IPS-NIHi11 (cell line): ENCODE data around the gene SNTG2.

Experiments used
- DNase-seq: peaks from one replicate; pipeline ENCODE4 v3.0.0; 2012; ENCODE audit warnings: mixed read lengths, low spot score

SNTG2 gene

DNA sequence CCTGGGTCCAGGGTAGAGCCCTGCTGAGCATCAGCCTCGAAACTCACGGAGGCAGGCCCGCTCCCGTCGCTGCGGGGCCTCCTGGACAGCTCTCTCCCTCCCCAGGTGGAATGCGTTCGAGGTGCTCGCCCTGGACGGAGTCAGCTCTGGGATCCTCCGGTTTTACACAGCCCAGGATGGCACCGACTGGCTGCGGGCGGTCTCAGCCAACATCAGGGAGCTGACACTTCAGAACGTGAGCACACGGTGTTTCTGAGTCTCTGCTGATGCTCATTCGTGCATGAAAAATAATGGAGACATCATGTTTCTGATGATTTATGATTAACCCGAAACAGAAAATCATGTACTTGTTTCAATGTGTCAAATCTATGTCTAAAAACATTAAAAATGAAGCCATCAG lies 287.1 kb downstream of the SNTG2 start:
- no peak for DNase-seq

DNA sequence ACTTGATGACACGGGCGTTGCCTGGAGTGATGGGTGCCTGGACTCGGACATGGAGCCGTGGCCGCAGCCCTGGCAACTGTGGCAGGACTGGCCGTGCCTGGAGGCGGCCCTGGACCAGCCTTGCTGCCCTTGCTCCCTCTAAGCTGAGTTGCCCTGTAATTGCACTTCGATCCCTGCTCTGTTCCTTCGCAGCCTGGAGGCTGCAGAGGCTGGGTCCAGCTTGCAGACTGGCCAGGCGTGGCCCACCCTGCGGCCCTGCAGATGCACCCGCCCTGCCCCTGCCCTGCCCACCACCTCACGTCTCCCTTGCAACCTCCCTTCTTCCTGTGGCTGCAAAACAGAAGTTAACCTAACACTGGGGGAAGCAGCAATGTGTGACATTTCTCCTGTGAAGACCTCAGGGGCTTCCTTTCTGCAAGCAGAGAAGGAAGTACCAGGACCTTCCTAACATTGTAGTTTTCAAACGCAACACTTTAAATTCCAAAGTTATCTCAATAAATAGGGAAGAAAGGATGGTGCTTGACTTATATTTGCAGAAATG lies 288.0 kb downstream of the SNTG2 start:
- DNase-seq = no peak

DNA sequence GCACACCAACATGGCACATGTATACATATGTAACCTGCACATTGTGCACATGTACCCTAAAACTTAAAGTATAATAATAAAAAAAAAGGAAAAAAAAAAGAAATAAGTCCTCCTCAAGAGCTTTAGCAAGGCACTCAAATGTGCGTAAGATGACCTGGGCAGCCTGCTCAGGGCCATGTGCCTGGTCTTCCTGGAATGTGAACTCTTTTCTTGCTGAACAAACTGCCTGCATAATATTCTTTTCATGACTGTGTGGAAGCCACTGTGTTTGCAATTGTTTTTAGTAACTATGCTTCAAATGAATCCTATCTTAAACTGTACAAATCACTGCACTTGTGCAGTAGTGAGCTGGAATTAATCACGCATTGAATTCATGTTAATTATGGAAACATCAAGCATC lies 294.5 kb downstream of the SNTG2 start:
- DNase-seq = no peak

DNA sequence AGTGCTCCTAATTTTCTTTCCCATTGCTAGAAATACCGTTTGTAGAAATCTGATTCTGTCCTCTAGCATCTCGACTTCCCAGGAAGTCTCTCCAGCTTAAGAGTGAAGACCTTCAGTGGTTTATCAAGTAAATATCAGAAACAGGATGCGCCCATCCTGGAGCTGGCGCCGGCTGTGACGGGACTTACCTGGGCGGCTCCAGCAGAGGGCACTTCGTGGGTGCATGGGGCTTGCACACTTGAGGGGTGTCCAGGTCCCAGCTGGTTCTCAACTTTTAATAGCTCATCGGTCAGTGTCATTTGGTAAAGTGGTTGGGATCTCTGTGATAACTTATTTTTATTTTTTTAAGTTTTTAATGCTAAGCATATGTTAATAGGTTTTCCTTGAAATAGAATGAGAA lies 295.6 kb downstream of the SNTG2 start:
- no peak for DNase-seq

DNA sequence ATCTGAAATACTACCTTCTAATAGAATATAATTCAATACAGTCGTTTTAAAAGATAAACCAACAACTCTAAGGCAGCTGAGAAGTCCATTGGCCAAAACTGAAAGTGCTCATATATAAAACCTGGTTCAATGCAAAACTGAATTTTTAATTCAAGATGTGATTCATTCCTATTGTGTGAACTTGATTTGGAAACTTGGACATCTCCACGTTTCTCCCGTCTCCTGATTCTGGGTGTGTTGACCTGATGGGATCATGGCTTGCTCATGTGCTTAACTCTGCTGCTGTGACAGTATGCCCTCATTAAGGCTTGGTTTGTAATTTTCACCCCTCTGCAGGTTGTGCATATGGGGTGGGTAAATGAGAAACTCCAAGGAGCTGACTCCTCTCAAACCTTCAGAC lies 296.3 kb downstream of the SNTG2 start:
- DNase-seq = no peak

DNA sequence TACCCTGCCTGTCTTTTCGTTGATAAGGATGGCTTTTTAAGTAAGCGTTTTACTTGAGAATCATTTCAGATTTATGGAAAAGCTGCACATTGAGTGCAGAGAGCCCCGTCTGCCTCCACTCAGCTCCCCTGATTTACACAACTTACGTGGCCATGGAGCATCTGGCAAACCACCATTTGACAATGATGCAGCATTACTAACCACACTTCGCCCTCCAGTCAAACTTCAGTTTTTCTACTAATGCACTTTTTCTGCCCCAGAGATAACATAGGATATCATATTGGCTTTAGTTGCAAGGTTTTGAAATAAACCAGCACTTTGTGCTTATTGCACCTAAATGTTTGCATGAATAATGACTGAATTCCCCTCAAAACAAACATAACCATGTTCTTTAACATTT lies 297.5 kb downstream of the SNTG2 start:
- no peak for DNase-seq

DNA sequence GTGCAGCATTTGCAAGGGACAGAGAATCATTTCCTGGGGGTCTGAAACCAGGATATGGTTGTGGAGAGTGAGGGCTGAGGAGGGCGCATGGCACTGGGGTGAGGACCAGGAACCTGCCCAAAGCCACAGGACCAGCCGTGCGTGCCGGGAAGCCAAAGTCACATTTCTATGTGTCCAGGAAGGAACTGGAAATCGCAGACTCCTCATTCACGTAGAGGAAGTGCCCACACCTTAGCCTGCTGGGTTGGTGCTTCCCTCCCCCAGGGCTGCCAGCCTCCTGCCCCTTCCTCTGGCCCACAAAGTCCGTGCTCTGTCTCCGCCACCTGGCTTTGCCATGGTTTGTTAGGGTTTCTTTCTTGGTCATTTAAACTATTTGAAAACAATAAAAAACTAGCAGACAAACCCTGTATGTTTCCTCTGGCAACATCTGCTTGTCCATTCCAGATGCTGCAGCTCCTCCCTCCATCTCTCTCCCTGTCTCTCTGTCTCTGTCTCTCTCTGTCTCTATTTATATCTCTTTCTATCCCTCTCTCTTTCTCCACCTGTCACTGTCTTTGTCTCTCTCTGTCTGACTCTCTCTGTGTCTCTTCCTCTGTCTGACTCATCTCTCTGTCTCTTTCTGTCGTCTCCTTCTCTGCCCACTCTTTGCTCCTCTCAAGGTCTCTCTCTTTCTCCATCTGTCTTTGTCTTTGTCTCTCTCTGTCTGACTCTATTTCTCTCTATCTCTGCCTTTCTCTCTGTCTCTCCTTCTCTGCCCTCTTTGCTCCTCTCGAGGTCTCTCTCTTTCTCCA lies 299.4 kb downstream of the SNTG2 start:
- no peak for DNase-seq

DNA sequence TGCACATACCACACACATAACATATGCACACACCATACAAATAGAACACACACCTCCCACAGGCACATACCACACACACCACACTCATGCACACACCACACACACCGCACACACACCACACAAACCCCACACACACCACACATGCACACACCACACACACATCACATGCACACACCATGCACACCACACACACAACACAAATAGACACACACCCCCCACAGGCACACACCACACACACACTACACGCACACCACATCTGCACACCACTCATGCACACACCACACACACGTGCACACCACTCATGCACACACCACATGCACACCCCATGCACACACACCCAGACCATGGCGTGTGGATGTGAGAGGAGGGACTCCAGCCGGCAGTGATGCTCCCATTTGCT lies 300.9 kb downstream of the SNTG2 start:
- no peak for DNase-seq

DNA sequence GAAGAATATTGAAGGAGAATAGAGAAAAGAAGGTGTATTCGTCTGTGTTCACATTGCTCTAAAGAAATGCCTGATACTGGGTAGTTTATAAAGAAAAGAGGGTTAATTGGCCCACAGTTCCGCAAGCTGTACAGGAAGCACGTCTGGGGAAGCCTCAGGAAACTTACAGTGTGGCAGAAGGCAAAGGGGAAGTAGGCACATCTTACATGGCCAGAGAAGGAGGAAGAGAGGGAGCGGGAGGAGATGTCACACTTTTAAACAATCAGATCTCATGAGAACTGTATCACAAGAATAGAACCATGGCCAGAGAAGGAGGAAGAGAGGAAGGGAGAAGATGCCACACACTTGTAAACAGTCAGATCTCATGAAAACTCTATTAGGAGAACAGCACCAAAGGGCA lies 303.0 kb downstream of the SNTG2 start:
- no peak for DNase-seq

DNA sequence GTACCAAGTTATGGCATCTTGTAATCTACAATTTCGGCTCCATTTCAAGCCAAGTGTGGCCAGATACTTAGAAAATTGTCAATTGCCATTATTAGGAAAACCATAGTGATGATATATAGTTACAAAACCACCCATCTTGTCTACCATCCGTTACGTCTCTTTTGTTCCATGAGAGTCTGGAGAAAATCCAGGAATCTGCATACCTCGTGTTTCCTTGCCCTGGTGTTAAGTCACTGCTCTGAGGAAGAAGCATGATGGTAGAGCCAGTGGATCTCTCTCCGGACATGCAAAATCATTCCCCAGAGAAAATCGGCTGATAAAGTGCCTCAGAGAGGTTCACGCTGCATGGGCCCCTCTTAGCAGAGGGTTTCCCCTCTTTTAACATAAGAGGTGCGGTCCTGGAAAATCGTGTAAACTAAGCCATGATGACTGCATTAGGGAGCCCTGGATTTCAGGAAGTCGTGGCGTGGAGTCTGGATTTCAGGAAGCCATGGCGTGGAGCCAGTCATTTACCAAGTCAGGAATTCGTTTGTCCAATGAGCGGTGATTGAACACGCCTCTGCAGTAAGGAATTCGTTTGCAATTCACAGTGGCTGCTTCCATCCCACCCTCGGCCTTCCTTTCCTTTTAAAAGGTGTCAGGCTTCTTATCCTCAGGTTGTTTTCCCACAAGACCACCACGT lies 304.2 kb downstream of the SNTG2 start:
- DNase-seq = no peak

DNA sequence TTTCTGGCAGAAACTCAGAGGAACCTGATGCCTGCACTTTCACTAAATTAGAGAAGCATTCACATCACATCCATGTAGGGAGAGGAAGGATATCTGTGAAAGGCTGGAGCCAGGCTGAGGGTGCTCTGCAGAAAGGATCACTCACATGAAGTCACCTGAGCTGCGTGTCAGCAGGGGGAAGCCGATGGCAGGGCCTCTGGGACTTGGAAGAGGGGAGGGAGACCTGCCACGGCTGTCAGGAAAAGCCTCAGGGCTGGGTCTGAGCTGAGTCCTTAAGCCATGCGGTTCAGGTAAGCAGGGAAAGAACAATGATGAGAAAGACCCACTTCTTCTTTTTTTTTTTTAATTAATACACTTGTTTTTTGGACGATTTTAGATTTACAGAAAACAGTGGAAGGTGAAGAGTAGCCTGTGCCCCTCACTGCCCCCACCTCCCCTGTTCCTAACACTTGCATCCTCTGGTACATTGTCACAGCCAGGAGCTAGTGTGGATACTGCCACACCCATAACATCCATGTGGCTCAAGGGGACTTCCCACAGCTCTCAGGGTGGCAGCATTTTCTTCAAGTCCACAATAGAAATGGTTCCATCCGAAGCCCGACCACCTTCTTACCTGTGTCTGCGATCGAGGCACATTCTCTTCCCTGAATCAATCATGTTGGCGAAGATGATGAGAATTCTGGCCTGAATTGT lies 306.1 kb downstream of the SNTG2 start:
- no peak for DNase-seq

DNA sequence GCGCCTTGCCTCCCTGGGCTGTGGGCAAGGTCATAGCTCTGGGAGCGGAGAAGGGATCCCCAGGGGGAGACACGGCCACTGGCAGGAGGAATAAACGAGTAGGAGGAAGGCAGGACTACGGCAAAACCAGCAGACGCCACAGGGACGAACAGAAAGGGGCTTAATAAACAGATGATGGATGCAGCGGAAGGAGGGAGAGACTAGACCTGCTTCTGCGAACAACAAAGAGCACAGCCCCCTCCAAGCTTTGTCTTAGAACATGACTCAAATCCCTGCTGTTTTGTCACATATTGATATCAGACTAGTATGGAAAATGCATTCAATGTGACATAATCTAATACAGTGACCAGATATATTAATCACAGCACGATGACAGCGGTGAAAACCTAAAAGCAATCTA lies 306.7 kb downstream of the SNTG2 start:
- DNase-seq = no peak

DNA sequence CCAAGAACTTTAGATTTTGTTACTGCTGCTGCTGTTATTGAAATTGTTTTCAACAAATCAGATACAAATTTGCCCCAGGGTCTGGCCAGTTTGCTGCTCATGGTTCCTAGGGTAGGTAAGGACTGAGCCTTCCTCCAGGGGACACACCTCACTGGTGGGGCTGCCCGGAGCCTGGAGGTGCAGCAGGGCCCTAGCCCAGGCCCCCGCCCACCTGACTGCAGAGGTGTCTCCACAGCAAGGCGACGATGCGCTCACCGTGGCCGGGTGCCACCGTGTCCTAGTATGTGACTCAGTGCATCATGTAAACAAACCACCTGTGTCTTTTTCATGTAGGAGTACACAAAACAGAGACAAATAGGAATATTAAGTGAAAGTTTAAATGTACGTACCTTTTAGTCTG lies 309.1 kb downstream of the SNTG2 start:
- no peak for DNase-seq

DNA sequence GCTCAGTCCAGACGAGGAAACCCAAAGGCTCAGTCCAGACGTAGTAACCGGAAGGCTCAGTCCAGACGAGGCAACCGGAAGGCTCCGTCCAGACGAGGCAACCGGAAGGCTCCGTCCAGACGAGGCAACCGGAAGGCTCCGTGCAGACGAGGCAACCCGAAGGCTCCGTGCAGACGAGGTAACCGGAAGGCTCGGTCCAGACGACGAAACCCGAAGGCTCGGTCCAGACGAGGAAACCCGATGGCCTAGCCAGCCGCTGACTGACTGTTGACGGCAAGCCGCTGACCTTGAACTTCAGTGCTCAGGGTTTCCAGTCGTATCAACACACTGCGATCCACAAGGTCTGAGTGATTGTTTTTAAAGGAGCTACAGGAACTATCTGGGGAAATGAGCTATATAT lies 312.0 kb downstream of the SNTG2 start:
- DNase-seq = no peak

DNA sequence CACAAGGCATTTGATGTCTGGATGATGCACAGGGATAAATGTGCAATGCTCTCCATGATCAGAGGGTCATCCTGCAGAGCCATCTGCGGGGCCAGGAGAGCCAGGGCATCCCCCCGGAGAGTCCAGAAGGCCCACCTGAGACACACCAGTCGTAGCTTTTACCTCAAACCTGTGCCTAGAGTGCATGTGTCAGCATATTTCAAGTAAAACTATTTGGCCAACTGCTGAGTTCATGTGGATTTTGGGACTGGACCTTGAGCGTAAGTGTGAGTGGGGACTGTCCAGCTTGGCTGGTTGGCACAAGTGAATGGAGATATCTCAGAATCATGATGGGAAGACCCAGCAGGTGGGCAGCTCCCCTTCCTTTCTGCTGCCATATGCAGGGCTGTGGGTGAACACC lies 314.8 kb downstream of the SNTG2 start:
- no peak for DNase-seq

DNA sequence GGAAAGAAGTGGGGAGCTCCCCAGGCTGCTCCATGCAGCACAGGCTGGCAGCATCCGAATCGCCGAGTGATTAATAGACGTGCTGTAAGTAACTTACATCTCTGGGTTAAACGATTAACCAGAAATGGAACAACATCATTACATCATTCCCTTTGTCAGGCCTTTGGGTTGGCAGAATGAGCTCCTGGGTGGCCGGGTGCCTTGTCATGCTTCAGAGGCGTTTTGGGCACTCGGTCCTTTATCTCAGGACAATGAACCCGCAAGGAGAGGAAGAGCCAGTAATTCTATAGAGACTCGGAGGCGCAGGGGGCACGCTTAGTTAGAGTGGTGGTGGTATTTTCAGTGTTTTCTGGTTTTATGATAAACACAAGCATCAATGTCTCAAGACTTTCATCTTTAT lies 315.7 kb downstream of the SNTG2 start:
- no peak for DNase-seq

DNA sequence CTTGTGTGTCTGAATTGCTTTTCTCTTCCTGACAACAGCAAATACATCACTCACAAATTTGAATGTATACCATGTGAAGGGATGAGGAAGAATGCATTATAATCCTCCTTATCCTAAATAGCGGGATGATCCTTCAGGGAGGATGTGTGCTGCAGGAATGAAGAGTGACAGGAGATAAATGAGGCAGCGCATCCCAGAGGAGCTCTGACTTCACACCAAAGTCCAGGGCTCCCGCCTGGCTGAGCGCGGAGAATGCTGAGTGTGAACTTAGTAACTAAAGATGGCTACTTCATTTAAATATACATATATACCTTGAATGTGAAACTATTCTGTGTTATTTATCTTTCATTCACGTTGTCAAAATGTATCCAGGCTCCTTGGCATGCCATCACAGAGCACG lies 317.4 kb downstream of the SNTG2 start:
- DNase-seq = no peak

DNA sequence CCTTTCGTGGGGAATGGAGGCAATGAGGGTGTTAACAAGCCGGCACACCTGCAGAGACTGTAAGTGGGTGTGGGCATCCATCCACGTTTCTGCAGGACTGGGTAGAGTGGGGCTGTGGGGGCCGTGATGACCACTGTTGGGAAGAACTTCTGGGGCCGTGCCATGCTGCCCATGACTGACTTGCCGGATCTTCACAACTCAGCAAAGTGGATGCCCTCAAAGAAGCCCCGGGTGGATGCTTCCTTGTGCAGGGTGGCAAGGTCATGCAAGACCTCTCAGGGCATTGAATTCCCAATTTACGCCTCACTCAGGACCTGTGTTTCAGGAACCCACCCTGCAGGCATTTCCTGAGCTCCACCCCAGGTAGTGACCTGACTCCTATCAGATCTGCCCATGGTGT lies 319.2 kb downstream of the SNTG2 start:
- DNase-seq = no peak

DNA sequence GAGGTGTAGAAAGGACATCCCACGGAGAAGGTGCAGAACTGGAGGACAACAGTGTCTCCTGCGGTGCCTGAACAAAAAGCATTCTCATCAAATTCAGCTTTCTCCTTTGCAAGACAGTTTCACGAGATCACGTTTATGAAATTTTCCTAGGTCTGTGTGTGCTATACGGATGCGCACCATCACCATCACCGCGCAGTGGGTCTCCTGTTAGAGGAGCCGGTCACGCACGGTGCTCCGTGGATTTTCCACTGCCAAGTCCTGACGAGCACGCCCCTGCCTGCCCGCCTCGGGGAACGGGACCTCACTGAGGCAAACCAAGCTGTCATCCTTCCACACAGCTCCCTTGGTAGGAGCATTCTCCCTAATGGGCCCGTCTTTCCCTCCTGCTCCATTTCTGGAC lies 322.2 kb downstream of the SNTG2 start:
- no peak for DNase-seq

DNA sequence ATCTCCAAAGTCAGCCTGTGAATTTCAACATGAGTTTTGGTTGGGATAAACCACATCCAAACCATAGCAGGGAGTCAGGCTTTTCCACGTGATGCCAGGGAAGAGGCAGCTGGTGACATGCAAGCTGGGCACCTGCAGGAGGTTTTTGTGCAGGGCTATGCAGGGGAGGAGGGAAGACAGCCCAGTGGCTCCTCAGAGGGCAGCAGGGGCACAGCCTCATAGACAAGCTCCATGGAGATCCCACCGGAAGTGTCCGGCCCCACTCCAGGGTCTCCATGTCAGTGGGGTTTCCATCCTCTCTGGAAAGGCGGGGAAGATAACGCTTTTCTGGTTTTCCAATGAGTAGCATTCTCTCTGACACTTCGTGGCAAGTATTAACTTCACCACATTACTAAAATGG lies 327.0 kb downstream of the SNTG2 start:
- no peak for DNase-seq

DNA sequence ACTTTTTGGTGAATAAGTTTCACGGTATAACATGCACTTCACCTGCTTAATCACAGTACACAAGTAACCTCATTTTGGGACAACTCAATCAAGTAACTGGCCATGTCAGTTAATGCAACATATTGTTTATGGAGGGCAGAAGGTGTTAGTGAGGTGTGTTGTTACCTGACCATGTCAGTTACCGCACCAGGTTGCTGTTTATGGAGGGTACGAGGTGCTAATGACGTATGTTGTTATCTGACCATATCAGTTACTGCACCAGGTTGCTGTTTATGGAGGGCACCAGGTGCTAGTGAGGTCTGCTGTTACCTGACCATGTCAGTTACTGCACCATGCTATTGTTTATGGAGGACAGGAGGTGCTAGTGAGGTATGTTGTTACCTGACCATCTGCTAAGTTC lies 327.5 kb downstream of the SNTG2 start:
- DNase-seq = no peak

DNA sequence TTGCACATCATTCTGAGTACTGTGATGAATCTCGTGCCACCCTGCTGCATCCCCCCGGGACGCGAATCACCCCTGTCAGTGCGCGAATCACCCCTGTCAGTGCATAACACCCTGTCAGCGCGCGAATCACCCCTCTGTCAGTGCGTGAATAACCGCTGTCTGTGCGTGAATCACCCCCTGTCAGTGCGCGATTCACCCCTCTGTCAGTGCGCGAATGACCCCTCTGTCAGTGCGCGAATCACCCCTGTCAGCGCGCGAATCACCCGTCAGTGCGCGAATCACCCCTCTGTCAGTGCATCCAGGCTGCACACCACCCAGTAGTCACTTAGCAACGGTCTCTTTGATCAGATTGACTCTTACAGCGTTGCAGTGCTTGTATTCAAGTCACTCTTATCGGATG lies 328.2 kb downstream of the SNTG2 start:
- DNase-seq = no peak

DNA sequence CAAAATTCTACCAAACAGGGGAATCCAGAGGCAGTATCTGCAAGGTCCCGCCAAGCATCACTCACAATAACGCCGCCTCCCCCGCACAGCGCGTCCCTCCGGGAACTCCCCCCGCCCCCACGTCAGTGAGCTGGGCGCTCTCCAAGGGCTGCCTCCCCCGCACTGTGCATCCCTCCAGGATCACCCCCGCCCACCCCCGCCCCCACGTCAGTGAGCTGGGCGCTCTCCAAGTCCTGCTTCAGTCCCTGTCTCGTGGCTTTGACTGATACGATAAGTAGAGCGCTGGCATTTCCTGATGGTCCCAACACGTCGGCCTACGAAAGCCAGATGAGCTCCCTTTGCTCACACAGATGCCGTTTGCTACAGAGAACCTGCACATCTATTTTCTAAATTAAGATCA lies 331.9 kb downstream of the SNTG2 start:
- peak; percentile 44 for DNase-seq
